Smooth muscle cell (in vitro differentiated cells): ENCODE results near the gene WT1. TPM values are rescaled to one million over a fixed set of nuclear protein-coding genes. Genes with fewer than 3 reads are reported as not detected.
A peak's percentile ranks its signal among the peaks of the same experiment; 100 is the strongest.

ENCODE experiments used
- DNase-seq: peaks from one replicate; lab custom pipeline; 2025; ENCODE audit not compliant: unreplicated experiment; lab: John Stamatoyannopoulos, UW
- H2AFZ ChIP-seq: fragments of 200-600 bp; sonication (generic); 2 replicates; pipeline ENCODE4 v1.6.0; 2016; ENCODE audit warnings: antibody characterized with exemption, low read depth, mild to moderate bottlenecking
- H3F3A ChIP-seq: fragments of 200-600 bp; sonication (generic); 2 replicates; pipeline ENCODE4 v1.6.0; 2017; ENCODE audit warnings: antibody characterized with exemption, low read depth
- H3K27ac ChIP-seq: fragments of 200-600 bp; sonication (generic); 2 replicates; pipeline ENCODE4 v1.5.1; 2016; ENCODE audit warnings: low read depth, mild to moderate bottlenecking
- H3K27me3 ChIP-seq: fragments of 200-600 bp; sonication (generic); 2 replicates; pipeline ENCODE4 v1.6.1; 2016; ENCODE audit warnings: low read depth, mild to moderate bottlenecking
- H3K36me3 ChIP-seq: fragments of 200-600 bp; sonication (generic); 2 replicates; pipeline ENCODE4 v1.5.1; 2016; ENCODE audit warnings: low read depth
- H3K4me1 ChIP-seq: fragments of 200-600 bp; sonication (generic); 2 replicates; pipeline ENCODE4 v1.5.1; 2016; ENCODE audit warnings: low read depth
- H3K4me2 ChIP-seq: fragments of 200-600 bp; sonication (generic); 2 replicates; pipeline ENCODE4 v1.6.0; 2016; ENCODE audit warnings: mild to moderate bottlenecking
- H3K4me3 ChIP-seq: fragments of 200-600 bp; sonication (generic); 2 replicates; pipeline ENCODE4 v1.5.1; 2016; ENCODE audit warnings: mild to moderate bottlenecking
- H3K79me2 ChIP-seq: fragments of 200-600 bp; sonication (generic); 2 replicates; pipeline ENCODE4 v1.6.0; 2016; ENCODE audit warnings: low read depth, mild to moderate bottlenecking
- H3K9ac ChIP-seq: fragments of 200-600 bp; sonication (generic); 2 replicates; pipeline ENCODE4 v1.6.0; 2016; ENCODE audit warnings: low read depth
- H3K9me3 ChIP-seq: fragments of 200-600 bp; sonication (generic); replicated peaks from 2 replicates; pipeline ENCODE4 v1.5.1; 2016; ENCODE audit warnings: low read depth
- H4K20me1 ChIP-seq: fragments of 200-600 bp; sonication (generic); 2 replicates; pipeline ENCODE4 v1.6.0; 2016; ENCODE audit warnings: low read depth
- CTCF ChIP-seq: fragments of 200-600 bp; sonication (generic); IDR thresholded peaks from 2 replicates; pipeline ENCODE4 v1.5.1; 2017; ENCODE audit warnings: borderline replicate concordance, mild to moderate bottlenecking, antibody characterized with exemption; ENCODE audit not compliant: insufficient read depth, poor library complexity, severe bottlenecking
- WGBS: methylation state at CpG from one replicate; pipeline ENCODE4 v1.1.7; 2016; ENCODE audit warnings: low lambda C conversion rate; 5-methylcytosine and 5-hydroxymethylcytosine counted together
- polyA plus RNA-seq: library from polyadenylated mRNA; unstranded; fragments of >200 nt; fragmentation: Nextera tagmentation; extraction: Ambion mirVana; gene quantifications from 2 replicates; pipeline ENCODE4 v1.2.1, GENCODE V29; 2016
- total RNA-seq: library from RNA; depleted of rRNA; stranded (reverse); fragments of >200 nt; gene quantifications from 2 replicates; pipeline ENCODE4 v1.2.3, GENCODE V29; 2014

WT1 gene
- total and polyA plus RNA-seq, 2 experiments from 2014 or later: not detected

- peaks cover 74% of the 10 kb centered on the region for H3K27me3 ChIP-seq
- H4K20me1 ChIP-seq: no peaks in the 10 kb centered on the region
- no peak overlapping the region for H3K27ac ChIP-seq
- peak overlapping the region; percentile 22 for H3K4me2 ChIP-seq
- no peak for DNase-seq
- 75% methylated on average over 2 of the region's 2 CpGs for WGBS
- no peaks in the 10 kb centered on the region for H3K36me3 ChIP-seq
- no peak for TF ChIP-seq CTCF
- H3K9ac ChIP-seq: no peak overlapping the region
- H3K4me1 ChIP-seq: peaks cover 13% of the 10 kb centered on the region
- H3K4me3 ChIP-seq: no peak overlapping the region
- no peak overlapping the region for H2AFZ ChIP-seq
- no peaks in the 10 kb centered on the region for H3K9me3 ChIP-seq
- H3F3A ChIP-seq: no peaks in the 10 kb centered on the region
- no peaks in the 10 kb centered on the region for H3K79me2 ChIP-seq
Measured at GRCh38 chr11:32421992-32422391, 13.3 kb downstream of the WT1 start.

GRCh38 chr11:32420937-32421901, 14.1 kb downstream of the WT1 start:
- Histone ChIP-seq H2AFZ (no peak overlapping the region), H4K20me1 (no peaks in the 10 kb centered on the region), H3K27me3 (peaks cover 74% of the 10 kb centered on the region), H3K4me1 (peaks cover 6% of the 10 kb centered on the region), H3K9ac (no peak overlapping the region), H3K27ac (no peak overlapping the region), H3K4me2 (peak overlapping the region; percentile 28), H3K4me3 (no peak overlapping the region), H3K79me2 (no peaks in the 10 kb centered on the region), H3K36me3 (no peaks in the 10 kb centered on the region), H3K9me3 (no peaks in the 10 kb centered on the region), H3F3A (no peaks in the 10 kb centered on the region)
- TF ChIP-seq CTCF: no peak
- no peak for DNase-seq
- WGBS: 62% methylated on average over 12 of the region's 12 CpGs

GRCh38 chr11:32420139-32420538, 15.2 kb downstream of the WT1 start:
- Histone ChIP-seq H4K20me1 (no peaks in the 10 kb centered on the region), H3K9me3 (no peaks in the 10 kb centered on the region), H3K4me3 (no peak overlapping the region), H3F3A (no peaks in the 10 kb centered on the region), H3K4me1 (peaks cover 6% of the 10 kb centered on the region), H3K9ac (no peak overlapping the region), H3K79me2 (no peaks in the 10 kb centered on the region), H3K4me2 (no peak overlapping the region), H3K27me3 (peaks cover 70% of the 10 kb centered on the region), H3K36me3 (no peaks in the 10 kb centered on the region), H2AFZ (no peak overlapping the region), H3K27ac (no peak overlapping the region)
- no peak for TF ChIP-seq CTCF
- DNase-seq: no peak
